ENCODE measurements around the gene KCNC1. TPM values are rescaled to one million over a fixed set of nuclear protein-coding genes. Genes with fewer than 3 reads are reported as not detected.

KCNC1 gene
- total RNA-seq, 1 experiment from 2014 or later = 0.04 TPM

DNA sequence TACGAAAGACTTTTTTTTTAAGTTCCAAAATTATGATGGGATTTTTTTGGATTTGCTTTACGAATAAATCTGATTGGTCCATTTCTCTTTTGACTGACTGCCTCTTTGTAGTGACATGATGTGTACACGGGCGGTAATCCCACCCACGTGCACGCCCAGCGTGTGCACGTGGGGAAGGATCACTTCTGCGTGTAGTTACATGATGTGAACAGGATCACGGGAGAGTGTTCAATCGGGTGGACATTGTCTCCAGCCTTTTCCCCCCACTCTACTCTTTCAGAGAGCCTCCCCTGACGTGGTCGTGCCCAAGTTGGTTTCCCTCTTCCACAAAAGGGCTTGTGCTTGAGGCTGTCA, 43.1 kb downstream of the KCNC1 start:
- Histone ChIP-seq H4K20me1 (ENCODE audit: control insufficient read depth, insufficient read depth, insufficient read length) (no peaks in the 10 kb centered on the region), H3K4me1 (ENCODE audit: insufficient read depth, low read length) (no peaks in the 10 kb centered on the region), H2BK5ac (ENCODE audit: insufficient read length, low read length) (no peak overlapping the region), H3K27me3 (ENCODE audit: insufficient read depth, low read length) (no peaks in the 10 kb centered on the region), H3K56ac (ENCODE audit: insufficient read length, low read depth, low read length) (no peak overlapping the region), H2AFZ (ENCODE audit: low read length) (no peak overlapping the region), H4K91ac (ENCODE audit: insufficient read length, low read depth, low read length) (no peak overlapping the region), H3T11ph (ENCODE audit: low read length) (no peak overlapping the region), H3K79me1 (ENCODE audit: insufficient read depth, low read depth, low read length, poor library complexity, severe bottlenecking) (no peaks in the 10 kb centered on the region), H3K9ac (ENCODE audit: extremely low read depth, insufficient read length, low read length) (no peak overlapping the region), H3K14ac (ENCODE audit: insufficient read depth, low read length) (no peak overlapping the region), H2BK12ac (ENCODE audit: insufficient read length, low read depth, low read length) (no peak overlapping the region), H3K79me2 (ENCODE audit: insufficient read depth, low read length) (no peaks in the 10 kb centered on the region), H2BK15ac (ENCODE audit: low read depth, low read length) (no peak overlapping the region), H3K18ac (ENCODE audit: insufficient read length, low read depth, low read length) (no peak overlapping the region), H2AK5ac (ENCODE audit: insufficient read length, low read length) (no peak overlapping the region), H2BK120ac (ENCODE audit: low read depth, low read length, poor library complexity, severe bottlenecking) (no peak overlapping the region), H4K8ac (replicated peaks; ENCODE audit: insufficient read length, low read depth, low read length) (no peak overlapping the region), H3K9me3 (ENCODE audit: control insufficient read depth, low read depth, low read length) (no peaks in the 10 kb centered on the region), H3K4ac (ENCODE audit: low read depth, low read length) (no peak overlapping the region), H3K4me2 (ENCODE audit: insufficient read depth, insufficient read length, low read length) (no peak overlapping the region), H3K23ac (ENCODE audit: insufficient read length, low read depth, low read length) (no peak overlapping the region), H2BK20ac (ENCODE audit: low read depth, low read length, poor library complexity, severe bottlenecking) (no peak overlapping the region), H4K5ac (ENCODE audit: insufficient read length, low read depth, low read length) (no peak overlapping the region), H3K27ac (ENCODE audit: insufficient read length, low read depth, low read length) (no peak overlapping the region), H3K23me2 (ENCODE audit: insufficient read length, low read depth, low read length, poor library complexity, severe bottlenecking) (no peaks in the 10 kb centered on the region)
- Mint-ChIP-seq H3K4me3 (no peak overlapping the region), H3K4me1 (no peaks in the 10 kb centered on the region; a peak in 1 of 4 replicates), H3K36me3 (ENCODE audit: insufficient read depth in 1 of 3, low read depth in 3 of 3) (no peaks in the 10 kb centered on the region), H3K27ac (no peak overlapping the region; a peak in 1 of 7 replicates), H3K27me3 (ENCODE audit: low read depth) (peaks cover 3% of the 10 kb centered on the region), H3K9me3 (no peaks in the 10 kb centered on the region)
- no peak for DNase-seq
- WGBS (ENCODE audit: extremely low coverage, insufficient read length, low lambda C conversion rate) = no CpG with 5 or more reads among the region's 13 CpGs
- TF ChIP-seq, protein P1, sequence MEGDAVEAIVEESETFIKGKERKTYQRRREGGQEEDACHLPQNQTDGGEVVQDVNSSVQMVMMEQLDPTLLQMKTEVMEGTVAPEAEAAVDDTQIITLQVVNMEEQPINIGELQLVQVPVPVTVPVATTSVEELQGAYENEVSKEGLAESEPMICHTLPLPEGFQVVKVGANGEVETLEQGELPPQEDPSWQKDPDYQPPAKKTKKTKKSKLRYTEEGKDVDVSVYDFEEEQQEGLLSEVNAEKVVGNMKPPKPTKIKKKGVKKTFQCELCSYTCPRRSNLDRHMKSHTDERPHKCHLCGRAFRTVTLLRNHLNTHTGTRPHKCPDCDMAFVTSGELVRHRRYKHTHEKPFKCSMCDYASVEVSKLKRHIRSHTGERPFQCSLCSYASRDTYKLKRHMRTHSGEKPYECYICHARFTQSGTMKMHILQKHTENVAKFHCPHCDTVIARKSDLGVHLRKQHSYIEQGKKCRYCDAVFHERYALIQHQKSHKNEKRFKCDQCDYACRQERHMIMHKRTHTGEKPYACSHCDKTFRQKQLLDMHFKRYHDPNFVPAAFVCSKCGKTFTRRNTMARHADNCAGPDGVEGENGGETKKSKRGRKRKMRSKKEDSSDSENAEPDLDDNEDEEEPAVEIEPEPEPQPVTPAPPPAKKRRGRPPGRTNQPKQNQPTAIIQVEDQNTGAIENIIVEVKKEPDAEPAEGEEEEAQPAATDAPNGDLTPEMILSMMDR (conservative IDR thresholded peaks at IDR 0.05) = no peak
